RWPE1 (cell line): ENCODE measurements around the gene KLHL2.

Experiments used
- CTCF ChIA-PET: fragments of 350-600 bp; sonication (Branson Sonifier 250); formaldehyde crosslinking; extraction: SDS; loops from one replicate; lab custom pipeline; 2021; lab: Yijun Ruan, JAX
- POLR2A ChIA-PET: fragments of 400-600 bp; formaldehyde crosslinking; extraction: SDS; loops from one replicate; lab custom pipeline; 2020; ENCODE audit warnings: antibody characterized with exemption; ENCODE audit not compliant: low non-redundant PET; lab: Yijun Ruan, JAX
- DNase-seq: peaks from one replicate; pipeline ENCODE4 v3.0.0; 2012; ENCODE audit warnings: low spot score
- H3K27ac ChIP-seq: fragments of 450-650 bp; 2 replicates; pipeline ENCODE4 v1.5.1; 2017
- TF ChIP-seq, protein P1 (sequence below): fragments of 450-650 bp; conservative IDR thresholded peaks from 2 replicates; pipeline ENCODE4 v1.5.1; 2017; ENCODE audit warnings: low read depth, mild to moderate bottlenecking

KLHL2 gene

DNA sequence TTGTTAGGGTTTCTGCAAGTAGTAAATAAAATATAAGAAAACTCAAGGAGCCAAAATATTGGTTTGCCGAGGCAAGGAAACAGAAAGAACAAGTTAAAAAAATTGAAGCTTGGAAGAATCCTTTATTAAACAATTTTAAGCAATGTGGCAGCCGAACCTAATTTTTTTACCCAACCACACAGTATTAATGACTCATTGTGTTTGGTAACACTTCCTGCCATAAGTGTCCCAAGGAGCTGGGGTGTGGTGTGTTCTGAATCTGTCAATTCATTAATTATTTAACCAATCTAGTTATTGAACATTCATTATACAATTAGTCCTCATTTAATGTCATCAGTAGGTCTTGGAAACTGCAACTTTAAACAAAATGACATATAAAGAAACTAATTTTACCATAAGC, 152.1 kb downstream of the KLHL2 start:
- ChIA-PET CTCF (interaction anchor here (0.7 kb wide), 1 partner anchor 298 kb away, joined by 3 read pairs; no protein-coding TSS in a partner anchor), POLR2A (no interaction called here)
- peak; percentile 63 for DNase-seq
- H3K27ac ChIP-seq: peak overlapping the region; percentile 59; the same call in 1 of the 2 replicates
- TF ChIP-seq, protein P1, sequence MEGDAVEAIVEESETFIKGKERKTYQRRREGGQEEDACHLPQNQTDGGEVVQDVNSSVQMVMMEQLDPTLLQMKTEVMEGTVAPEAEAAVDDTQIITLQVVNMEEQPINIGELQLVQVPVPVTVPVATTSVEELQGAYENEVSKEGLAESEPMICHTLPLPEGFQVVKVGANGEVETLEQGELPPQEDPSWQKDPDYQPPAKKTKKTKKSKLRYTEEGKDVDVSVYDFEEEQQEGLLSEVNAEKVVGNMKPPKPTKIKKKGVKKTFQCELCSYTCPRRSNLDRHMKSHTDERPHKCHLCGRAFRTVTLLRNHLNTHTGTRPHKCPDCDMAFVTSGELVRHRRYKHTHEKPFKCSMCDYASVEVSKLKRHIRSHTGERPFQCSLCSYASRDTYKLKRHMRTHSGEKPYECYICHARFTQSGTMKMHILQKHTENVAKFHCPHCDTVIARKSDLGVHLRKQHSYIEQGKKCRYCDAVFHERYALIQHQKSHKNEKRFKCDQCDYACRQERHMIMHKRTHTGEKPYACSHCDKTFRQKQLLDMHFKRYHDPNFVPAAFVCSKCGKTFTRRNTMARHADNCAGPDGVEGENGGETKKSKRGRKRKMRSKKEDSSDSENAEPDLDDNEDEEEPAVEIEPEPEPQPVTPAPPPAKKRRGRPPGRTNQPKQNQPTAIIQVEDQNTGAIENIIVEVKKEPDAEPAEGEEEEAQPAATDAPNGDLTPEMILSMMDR: no peak

DNA sequence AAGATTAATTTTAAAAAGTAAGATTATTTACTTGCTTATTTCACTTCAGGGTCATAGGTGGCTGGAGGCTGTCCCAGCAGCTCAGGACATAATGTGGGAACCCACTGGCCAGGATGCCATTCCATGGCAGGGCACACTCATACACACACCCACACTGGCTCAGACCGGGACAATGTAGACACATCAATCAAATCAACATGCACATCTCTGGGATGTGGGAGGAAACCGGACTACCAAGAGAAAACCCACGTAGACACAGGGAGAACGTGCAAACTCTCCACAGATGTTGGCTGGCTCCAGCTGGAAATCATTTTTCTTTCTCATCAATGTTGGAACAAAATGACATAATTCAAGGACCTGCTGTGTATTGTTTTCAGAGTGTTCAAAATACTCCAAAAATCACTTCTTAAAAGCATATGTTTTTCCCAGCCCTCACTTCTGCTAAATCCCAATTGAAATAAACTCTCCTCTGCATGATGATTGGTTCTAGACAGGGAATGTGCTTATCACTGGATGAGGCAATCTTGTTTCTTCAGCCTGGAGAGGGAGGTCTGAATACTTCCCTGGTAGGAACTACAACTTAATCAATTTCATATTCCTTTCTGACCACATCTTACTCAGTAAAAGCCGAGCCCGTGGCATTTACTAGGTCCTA, 152.8 kb downstream of the KLHL2 start:
- DNase-seq: no peak
- ChIA-PET POLR2A (interaction anchor here (0.5 kb wide), 1 partner anchor 99 kb away, joined by 5 read pairs; no protein-coding TSS in a partner anchor), CTCF (interaction anchor here (1.2 kb wide), 1 partner anchor 105 kb away, joined by 3 read pairs; no protein-coding TSS in a partner anchor)
- no peak overlapping the region for H3K27ac ChIP-seq
- TF ChIP-seq, protein P1: no peak

- H3K27ac ChIP-seq: no peak overlapping the region
- POLR2A ChIA-PET: interaction anchor here (0.5 kb wide), 1 partner anchor 98 kb away, joined by 5 read pairs; no protein-coding TSS in a partner anchor
- CTCF ChIA-PET: interaction anchor here (1.2 kb wide), 1 partner anchor 104 kb away, joined by 3 read pairs; no protein-coding TSS in a partner anchor
- no peak for DNase-seq
- TF ChIP-seq, protein P1: no peak
These were observed 153.8 kb downstream of the KLHL2 start for GRCh38 chr4:165360985-165361670.

DNA sequence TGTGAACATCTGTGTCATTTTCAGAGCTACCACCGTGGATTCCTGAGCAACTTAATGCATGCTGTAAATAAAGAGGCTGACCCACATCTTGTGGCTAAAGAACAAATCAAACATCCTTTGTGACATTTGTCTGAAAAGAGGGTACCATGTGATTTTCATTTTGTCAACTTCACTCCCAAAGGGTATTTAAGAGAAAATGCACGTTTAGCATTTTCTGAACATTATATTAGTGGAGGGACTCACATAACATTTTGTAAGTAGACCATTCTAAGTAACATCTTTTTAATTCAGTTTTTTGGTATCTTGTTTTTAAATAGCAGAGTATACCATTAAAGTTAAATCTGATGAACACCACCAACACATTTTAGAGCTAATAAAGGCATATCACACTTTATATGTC, 154.4 kb downstream of the KLHL2 start:
- H3K27ac ChIP-seq: no peak overlapping the region
- TF ChIP-seq, protein P1: no peak
- POLR2A ChIA-PET: no interaction called here
- DNase-seq: no peak
- CTCF ChIA-PET: no interaction called here

- ChIA-PET CTCF (no interaction called here), POLR2A (no interaction called here)
- DNase-seq: no peak
- TF ChIP-seq, protein P1: no peak
- no peak overlapping the region for H3K27ac ChIP-seq
These were observed 157.2 kb downstream of the KLHL2 start for GRCh38 chr4:165364452-165365080.

- no peak overlapping the region for H3K27ac ChIP-seq
- ChIA-PET CTCF (no interaction called here), POLR2A (no interaction called here)
- no peak for DNase-seq
- TF ChIP-seq, protein P1: no peak
These were observed 159.7 kb downstream of the KLHL2 start for GRCh38 chr4:165367040-165367439.
